ENCODE measurements around the gene FMN2. TPM values are rescaled to one million over a fixed set of nuclear protein-coding genes. Genes with fewer than 3 reads are reported as not detected.

The FMN2 gene
- total and polyA plus RNA-seq, 2 experiments from 2014 or later, result 0.97 TPM; not detected in 1

GRCh38 chr1:240188139-240188538 is 96.5 kb downstream of the FMN2 start:
- no peaks in the 10 kb centered on the region for H3K36me3 ChIP-seq (replicated peaks; ENCODE audit: insufficient read depth, low read depth)
- H3K4me1 ChIP-seq (ENCODE audit: insufficient read depth), result no peaks in the 10 kb centered on the region
- H3K4me2 ChIP-seq, result no peak overlapping the region
- TF ChIP-seq CTCF (IDR thresholded peaks at IDR 0.05; ENCODE audit: poor library complexity), result no peak
- TF ChIP-seq EZH2 (IDR thresholded peaks at IDR 0.05; ENCODE audit: borderline replicate concordance), result no peak
- TF ChIP-seq EZH2phosphoT487 (IDR thresholded peaks at IDR 0.05; ENCODE audit: low read depth, severe bottlenecking, unreplicated experiment), result no peak
- H3K9me2 ChIP-seq (replicated peaks; ENCODE audit: insufficient read depth), result no peaks in the 10 kb centered on the region
- no peak overlapping the region for H3K4me3 ChIP-seq
- no peaks in the 10 kb centered on the region for H3K79me2 ChIP-seq
- no peaks in the 10 kb centered on the region for H4K20me1 ChIP-seq (ENCODE audit: insufficient read depth, poor library complexity, severe bottlenecking)
- 78% methylated on average over 4 of the region's 4 CpGs for WGBS (ENCODE audit: low lambda C conversion rate, missing lambda C conversion rate)
- no peak for DNase-seq (ENCODE audit: low spot score)
- H3K9me3 ChIP-seq (ENCODE audit: low read depth), result no peaks in the 10 kb centered on the region
- no peak overlapping the region for H2AFZ ChIP-seq
- H3K27me3 ChIP-seq, result peaks cover 15% of the 10 kb centered on the region
- no peak overlapping the region for H3K27ac ChIP-seq

GRCh38 chr1:240189386-240189989 is 97.8 kb downstream of the FMN2 start:
- H3K4me1 ChIP-seq (ENCODE audit: insufficient read depth), result no peaks in the 10 kb centered on the region
- H3K27ac ChIP-seq, result no peak overlapping the region
- 44% methylated on average over 6 of the region's 6 CpGs for WGBS (ENCODE audit: low lambda C conversion rate, missing lambda C conversion rate)
- H4K20me1 ChIP-seq (ENCODE audit: insufficient read depth, poor library complexity, severe bottlenecking), result no peaks in the 10 kb centered on the region
- no peaks in the 10 kb centered on the region for H3K9me2 ChIP-seq (replicated peaks; ENCODE audit: insufficient read depth)
- DNase-seq (ENCODE audit: low spot score), result peak; percentile 73
- peaks cover 15% of the 10 kb centered on the region for H3K27me3 ChIP-seq
- no peaks in the 10 kb centered on the region for H3K79me2 ChIP-seq
- no peak overlapping the region for H3K4me2 ChIP-seq
- no peak overlapping the region for H2AFZ ChIP-seq
- TF ChIP-seq CTCF (IDR thresholded peaks at IDR 0.05; ENCODE audit: poor library complexity), result peak; percentile 79
- TF ChIP-seq EZH2phosphoT487 (IDR thresholded peaks at IDR 0.05; ENCODE audit: low read depth, severe bottlenecking, unreplicated experiment), result no peak
- H3K9me3 ChIP-seq (ENCODE audit: low read depth), result no peaks in the 10 kb centered on the region
- no peaks in the 10 kb centered on the region for H3K36me3 ChIP-seq (replicated peaks; ENCODE audit: insufficient read depth, low read depth)
- H3K4me3 ChIP-seq, result no peak overlapping the region

GRCh38 chr1:240190881-240191401 is 99.3 kb downstream of the FMN2 start:
- no peaks in the 10 kb centered on the region for H3K9me3 ChIP-seq (ENCODE audit: low read depth)
- no peaks in the 10 kb centered on the region for H3K9me2 ChIP-seq (replicated peaks; ENCODE audit: insufficient read depth)
- TF ChIP-seq EZH2phosphoT487 (IDR thresholded peaks at IDR 0.05; ENCODE audit: low read depth, severe bottlenecking, unreplicated experiment), result no peak
- peak; percentile 86 for TF ChIP-seq CTCF (IDR thresholded peaks at IDR 0.05; ENCODE audit: poor library complexity)
- H2AFZ ChIP-seq, result no peak overlapping the region
- H3K27me3 ChIP-seq, result peaks cover 2% of the 10 kb centered on the region
- no peaks in the 10 kb centered on the region for H4K20me1 ChIP-seq (ENCODE audit: insufficient read depth, poor library complexity, severe bottlenecking)
- H3K79me2 ChIP-seq, result no peaks in the 10 kb centered on the region
- no peaks in the 10 kb centered on the region for H3K4me1 ChIP-seq (ENCODE audit: insufficient read depth)
- no peak overlapping the region for H3K4me3 ChIP-seq
- WGBS (ENCODE audit: low lambda C conversion rate, missing lambda C conversion rate), result 5% methylated on average over 6 of the region's 6 CpGs
- peak; percentile 84 for DNase-seq (ENCODE audit: low spot score)
- no peaks in the 10 kb centered on the region for H3K36me3 ChIP-seq (replicated peaks; ENCODE audit: insufficient read depth, low read depth)
- H3K27ac ChIP-seq, result no peak overlapping the region
- peak overlapping the region; percentile 8 for H3K4me2 ChIP-seq
